Measurements from ENCODE around the gene RNF19B. TPM values are rescaled to one million over a fixed set of nuclear protein-coding genes. Genes with fewer than 3 reads are reported as not detected.

The RNF19B gene
- total RNA-seq, 1 experiment from 2014 or later: 15.0 TPM

DNA sequence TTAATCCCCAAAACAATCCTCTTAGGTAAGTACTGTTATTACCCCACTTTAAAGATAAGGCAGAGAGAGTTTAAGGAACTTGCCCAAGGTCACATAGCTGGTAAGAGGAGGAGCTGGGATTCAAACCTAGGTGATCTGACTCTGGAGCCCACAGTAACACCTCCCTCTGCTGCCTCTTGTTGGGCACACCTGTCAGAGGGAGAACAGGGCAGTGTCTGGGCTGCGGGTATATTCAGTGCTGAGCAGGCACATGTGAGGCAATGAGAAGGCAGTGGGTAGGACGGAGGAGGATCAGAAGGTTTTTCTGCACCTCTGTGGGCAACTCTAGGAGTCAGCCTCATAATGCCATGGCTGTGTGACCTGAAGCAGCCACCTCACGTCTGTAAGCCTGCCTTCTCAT lies 76.5 kb downstream of the RNF19B start:
- Histone ChIP-seq H2BK15ac (ENCODE audit: low read depth, low read length) (no peak overlapping the region), H4K8ac (replicated peaks; ENCODE audit: insufficient read length, low read depth, low read length) (no peak overlapping the region), H2AFZ (ENCODE audit: low read length) (no peak overlapping the region), H2BK12ac (ENCODE audit: insufficient read length, low read depth, low read length) (no peak overlapping the region), H3K4me2 (ENCODE audit: insufficient read depth, insufficient read length, low read length) (no peak overlapping the region), H2BK20ac (ENCODE audit: low read depth, low read length, poor library complexity, severe bottlenecking) (no peak overlapping the region), H2BK120ac (ENCODE audit: low read depth, low read length, poor library complexity, severe bottlenecking) (no peak overlapping the region), H2BK5ac (ENCODE audit: insufficient read length, low read length) (no peak overlapping the region), H3K79me1 (ENCODE audit: insufficient read depth, low read depth, low read length, poor library complexity, severe bottlenecking) (no peaks in the 10 kb centered on the region), H3K79me2 (ENCODE audit: insufficient read depth, low read length) (no peaks in the 10 kb centered on the region), H3K4ac (ENCODE audit: low read depth, low read length) (no peak overlapping the region), H3K9me3 (ENCODE audit: control insufficient read depth, low read depth, low read length) (no peaks in the 10 kb centered on the region), H3K9ac (ENCODE audit: extremely low read depth, insufficient read length, low read length) (no peak overlapping the region), H3K23me2 (ENCODE audit: insufficient read length, low read depth, low read length, poor library complexity, severe bottlenecking) (no peaks in the 10 kb centered on the region), H2AK5ac (ENCODE audit: insufficient read length, low read length) (no peak overlapping the region), H3K23ac (ENCODE audit: insufficient read length, low read depth, low read length) (no peak overlapping the region), H3K27me3 (ENCODE audit: insufficient read depth, low read length) (no peaks in the 10 kb centered on the region; the same call in 1 of the 2 replicates), H3K56ac (ENCODE audit: insufficient read length, low read depth, low read length) (no peak overlapping the region), H3K27ac (ENCODE audit: insufficient read length, low read depth, low read length) (no peak overlapping the region), H3K14ac (ENCODE audit: insufficient read depth, low read length) (no peak overlapping the region), H3K18ac (ENCODE audit: insufficient read length, low read depth, low read length) (no peak overlapping the region), H4K5ac (ENCODE audit: insufficient read length, low read depth, low read length) (no peak overlapping the region), H3K4me1 (ENCODE audit: insufficient read depth, low read length) (no peaks in the 10 kb centered on the region), H4K91ac (ENCODE audit: insufficient read length, low read depth, low read length) (no peak overlapping the region), H4K20me1 (ENCODE audit: control insufficient read depth, insufficient read depth, insufficient read length) (peaks cover 3% of the 10 kb centered on the region), H3T11ph (ENCODE audit: low read length) (no peak overlapping the region)
- Mint-ChIP-seq H3K4me3 (no peak overlapping the region), H3K27me3 (ENCODE audit: low read depth) (peaks cover 88% of the 10 kb centered on the region), H3K36me3 (ENCODE audit: insufficient read depth in 1 of 3, low read depth in 3 of 3) (peaks cover 0 to 5% (median 0%) of the 10 kb centered on the region in 3 experiments; a peak in 1 of 7 replicates), H3K4me1 (peaks cover 2 to 30% of the 10 kb centered on the region in 2 experiments; a peak in 2 of 4 replicates), H3K9me3 (peaks cover 5 to 8% of the 10 kb centered on the region in 2 experiments; a peak in 4 of 5 replicates), H3K27ac (no peak overlapping the region)
- WGBS (ENCODE audit: extremely low coverage, insufficient read length, low lambda C conversion rate): no CpG with 5 or more reads among the region's 3 CpGs
- TF ChIP-seq, protein P1, sequence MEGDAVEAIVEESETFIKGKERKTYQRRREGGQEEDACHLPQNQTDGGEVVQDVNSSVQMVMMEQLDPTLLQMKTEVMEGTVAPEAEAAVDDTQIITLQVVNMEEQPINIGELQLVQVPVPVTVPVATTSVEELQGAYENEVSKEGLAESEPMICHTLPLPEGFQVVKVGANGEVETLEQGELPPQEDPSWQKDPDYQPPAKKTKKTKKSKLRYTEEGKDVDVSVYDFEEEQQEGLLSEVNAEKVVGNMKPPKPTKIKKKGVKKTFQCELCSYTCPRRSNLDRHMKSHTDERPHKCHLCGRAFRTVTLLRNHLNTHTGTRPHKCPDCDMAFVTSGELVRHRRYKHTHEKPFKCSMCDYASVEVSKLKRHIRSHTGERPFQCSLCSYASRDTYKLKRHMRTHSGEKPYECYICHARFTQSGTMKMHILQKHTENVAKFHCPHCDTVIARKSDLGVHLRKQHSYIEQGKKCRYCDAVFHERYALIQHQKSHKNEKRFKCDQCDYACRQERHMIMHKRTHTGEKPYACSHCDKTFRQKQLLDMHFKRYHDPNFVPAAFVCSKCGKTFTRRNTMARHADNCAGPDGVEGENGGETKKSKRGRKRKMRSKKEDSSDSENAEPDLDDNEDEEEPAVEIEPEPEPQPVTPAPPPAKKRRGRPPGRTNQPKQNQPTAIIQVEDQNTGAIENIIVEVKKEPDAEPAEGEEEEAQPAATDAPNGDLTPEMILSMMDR (conservative IDR thresholded peaks at IDR 0.05): no peak
- no peak for DNase-seq

All from H9 (cell line).